GM12878 (cell line): ENCODE data around the gene WDR43. TPM values are rescaled to one million over a fixed set of nuclear protein-coding genes. Genes with fewer than 3 reads are reported as not detected.

Experiments
- ATAC-seq: fragments of 200-7000 bp; cut with Tn5 transposase; 3 replicates; pipeline ENCODE4 v1.9.1; 2020; ENCODE audit warnings: mild to moderate bottlenecking, moderate library complexity
- BruUV-seq: library from RNA; stranded (reverse); fragments of 400-500 nt; replicated peaks from 2 replicates; lab custom pipeline; 2021; lab: Mats Ljungman, UMichigan
- CTCF ChIA-PET: fragments of 300-600 bp; sonication (Branson Sonifier 250); formaldehyde crosslinking; extraction: SDS; loops from one replicate; lab custom pipeline; 2021; ENCODE audit warnings: inconsistent platforms; lab: Yijun Ruan, JAX
- POLR2A ChIA-PET: fragments of 350-600 bp; formaldehyde crosslinking; extraction: SDS; loops from one replicate; lab custom pipeline; 2021; ENCODE audit warnings: inconsistent platforms; lab: Charles Lee
- RAD21 ChIA-PET: fragments of 300-600 bp; sonication (Branson Sonifier 250); formaldehyde crosslinking; loops from one replicate; lab custom pipeline; 2023; ENCODE audit warnings: antibody characterized with exemption; ENCODE audit not compliant: unreplicated experiment; lab: Charles Lee
- SMC1A ChIA-PET: fragments of 300-600 bp; sonication (Branson Sonifier 250); formaldehyde crosslinking; loops from one replicate; lab custom pipeline; 2023; ENCODE audit not compliant: unreplicated experiment, uncharacterized antibody; lab: Charles Lee
- DNase-seq: peaks from one replicate; pipeline ENCODE4 v3.0.0-alpha.2; 2011; ENCODE audit warnings: low read depth, low spot score
- FAIRE-seq: peaks from 3 replicates; lab custom pipeline; 2011; peaks lifted over from hg19 to GRCh38; lab: Jason Lieb, UNC
- H2AFZ ChIP-seq: 2 replicates; pipeline ENCODE4 v1.6.0; 2011; ENCODE audit warnings: low read depth, low read length, control low read depth; ENCODE audit not compliant: control insufficient read depth
- H3K27ac ChIP-seq: 2 replicates; pipeline ENCODE4 v1.5.1; 2011; ENCODE audit warnings: control low read depth; ENCODE audit not compliant: control insufficient read depth, insufficient read depth
- H3K27me3 ChIP-seq, 2 experiments: replicated peaks in 1 of 2; 2 replicates each; pipeline versions ENCODE4 v1.6.0 to v1.6.1; 2011; ENCODE audit warnings: low read length in 1 of 2; ENCODE audit not compliant: control insufficient read depth in 2 of 2, insufficient read depth in 2 of 2
- H3K36me3 ChIP-seq, 2 experiments: 2 replicates each; pipeline ENCODE4 v1.5.1; 2011; ENCODE audit warnings: low read length in 1 of 2; ENCODE audit not compliant: control insufficient read depth in 2 of 2, insufficient read depth in 2 of 2
- H3K4me1 ChIP-seq: 2 replicates; pipeline ENCODE4 v1.6.1; 2011; ENCODE audit warnings: mild to moderate bottlenecking, low read length, moderate library complexity, mixed read lengths; ENCODE audit not compliant: control insufficient read depth, insufficient read depth
- H3K4me2 ChIP-seq: 2 replicates; pipeline ENCODE4 v1.6.0; 2011; ENCODE audit warnings: control low read depth; ENCODE audit not compliant: control insufficient read depth, insufficient read depth
- H3K4me3 ChIP-seq: fragments of 200-600 bp; sonication (generic); 2 replicates; pipeline ENCODE4 v1.5.1; 2016
- H3K79me2 ChIP-seq: 2 replicates; pipeline ENCODE4 v1.6.0; 2011; ENCODE audit warnings: low read length; ENCODE audit not compliant: control insufficient read depth, insufficient read depth
- H3K9ac ChIP-seq: 2 replicates; pipeline ENCODE4 v1.8.0; 2011; ENCODE audit warnings: low read length, control low read depth, mixed read lengths; ENCODE audit not compliant: control insufficient read depth, insufficient read depth
- H3K9me3 ChIP-seq: replicated peaks from 3 replicates; pipeline ENCODE4 v1.5.1; 2011; ENCODE audit warnings: mild to moderate bottlenecking, low read length; ENCODE audit not compliant: control insufficient read depth, insufficient read depth
- H4K20me1 ChIP-seq: 2 replicates; pipeline ENCODE4 v1.6.0; 2011; ENCODE audit not compliant: control insufficient read depth, insufficient read depth
- CHD4 ChIP-seq: fragments of 200-600 bp; sonication (generic); IDR thresholded peaks from 2 replicates; pipeline ENCODE4 v1.6.1; 2016; ENCODE audit warnings: mild to moderate bottlenecking
- IKZF2 ChIP-seq, 2 experiments: fragments of 450-650 bp; IDR thresholded peaks; 2 replicates each; pipeline ENCODE4 v1.6.1; 2017; ENCODE audit warnings: mild to moderate bottlenecking in 2 of 2, moderate library complexity in 2 of 2
- MAX ChIP-seq: IDR thresholded peaks from 2 replicates; pipeline ENCODE4 v1.6.1; 2012; ENCODE audit warnings: low read depth, low read length, improper control_type of control experiment
- NFYB ChIP-seq: IDR thresholded peaks from 2 replicates; pipeline ENCODE4 v1.6.1; 2011; ENCODE audit warnings: low read depth, mild to moderate bottlenecking, low read length, improper control_type of control experiment, moderate library complexity; ENCODE audit not compliant: insufficient read depth
- PAX5 ChIP-seq: IDR thresholded peaks from 2 replicates; pipeline ENCODE4 v1.6.1; 2011; ENCODE audit warnings: low read depth, low read length, borderline replicate concordance
- STAT1 ChIP-seq: fragments of 450-650 bp; conservative IDR thresholded peaks from 2 replicates; pipeline ENCODE4 v1.6.1; 2014; ENCODE audit warnings: antibody characterized with exemption, mild to moderate bottlenecking
- SUZ12 ChIP-seq: fragments of 200-600 bp; sonication (generic); IDR thresholded peaks from one replicate; pipeline ENCODE4 v1.6.1; 2018; ENCODE audit warnings: antibody characterized with exemption, mild to moderate bottlenecking; ENCODE audit not compliant: unreplicated experiment
- ZNF24 ChIP-seq: fragments of 450-650 bp; IDR thresholded peaks from 2 replicates; pipeline ENCODE4 v1.6.1; 2017; ENCODE audit warnings: antibody characterized with exemption, mild to moderate bottlenecking
- ZNF274 ChIP-seq: IDR thresholded peaks from one replicate; pipeline ENCODE4 v1.8.0; 2011; ENCODE audit not compliant: insufficient read length, insufficient read depth
- ZSCAN29 ChIP-seq: fragments of 450-650 bp; IDR thresholded peaks from 2 replicates; pipeline ENCODE4 v1.6.1; 2017; ENCODE audit warnings: mild to moderate bottlenecking, moderate library complexity
- WGBS: methylation state at CpG from one replicate; pipeline ENCODE4 v1.1.6; 2016; ENCODE audit warnings: low lambda C conversion rate; ENCODE audit not compliant: insufficient replicate concordance, insufficient coverage; ENCODE audit errors: missing lambda C conversion rate; 5-methylcytosine and 5-hydroxymethylcytosine counted together
- in situ Hi-C: fragments of 300-500 bp; cut with MboI; formaldehyde crosslinking; loops from 9 replicates; pipeline ENCODE4 v1.14.3; 2018; ENCODE audit warnings: mixed read lengths
- intact Hi-C: fragments of 100-400 bp; cut with micrococcal nuclease; formaldehyde crosslinking; loops from one replicate; pipeline ENCODE4 v1.14.2; 2022; ENCODE audit not compliant: unreplicated experiment
- polyA plus RNA-seq, 11 experiments: library from polyadenylated mRNA; depleted of rRNA in 4 of 11; unstranded in 6 of 11; stranded (reverse) in 5 of 11; fragments of >200 nt; fragmentation: Nextera tagmentation in 4 of 11; fragmentation: Illumina TruSeq in 1 of 11; extraction: Ambion mirVana in 4 of 11; extraction: Trizol in 1 of 11; gene quantifications; 1 replicate in 1 of 11; 2 replicates in 10 of 11; pipeline versions ENCODE4 v1.2.1 to v1.2.3, GENCODE V29; 2011 to 2016; ENCODE audit warnings: inconsistent platforms in 2 of 11, missing spikeins in 2 of 11, low read depth in 1 of 11
- total RNA-seq, 4 experiments: library from RNA; depleted of rRNA in 3 of 4; stranded (reverse); fragments of >200 nt in 3 of 4; fragmentation: Illumina TruSeq in 1 of 4; extraction: Trizol in 1 of 4; gene quantifications; 2 replicates each; pipeline versions ENCODE4 v1.2.1 to v1.2.3, GENCODE V29; 2013 to 2021

The WDR43 gene
- total and polyA plus RNA-seq, 10 of the 15 experiments (the other 5 are each of a cell fraction or from before 2014, with no cell fraction given), result 39.3 to 153 (median 81.9) TPM

- CTCF ChIA-PET, result interaction anchor here (1.6 kb wide), 1 partner anchor 24 kb away, joined by 3 read pairs; no protein-coding TSS in a partner anchor
- TF ChIP-seq ZSCAN29 (no peak), PAX5 (no peak), ZNF24 (no peak), STAT1 (no peak), NFYB (no peak), ZNF274 (no peak), MAX (no peak), CHD4 (no peak), IKZF2 (IDR thresholded peaks at IDR 0.05) (no peak), SUZ12 (no peak)
- in situ Hi-C loops, result no loop called here
- DNase-seq (no peak), ATAC-seq (no peak), FAIRE-seq (no peak)
- SMC1A ChIA-PET, result no interaction called here
- H3K9ac ChIP-seq, result no peak overlapping the region
- H3K4me1 ChIP-seq, result no peaks in the 10 kb centered on the region; the same call in 1 of the 2 replicates
- RAD21 ChIA-PET, result no interaction called here
- no TSS peak for BruUV-seq
- no peaks in the 10 kb centered on the region for H4K20me1 ChIP-seq
- H3K27ac ChIP-seq, result no peak overlapping the region
- no peak overlapping the region for H3K4me2 ChIP-seq
- no peak overlapping the region for H2AFZ ChIP-seq
- H3K36me3 ChIP-seq, result no peaks in the 10 kb centered on the region
- H3K79me2 ChIP-seq, result no peaks in the 10 kb centered on the region
- 47% methylated on average over 8 of the region's 8 CpGs for WGBS
- no peaks in the 10 kb centered on the region for H3K9me3 ChIP-seq
- intact Hi-C loops, result no loop called here
- POLR2A ChIA-PET, result no interaction called here
- no peaks in the 10 kb centered on the region for H3K27me3 ChIP-seq
- H3K4me3 ChIP-seq, result no peak overlapping the region
These were observed 88.0 kb downstream of the WDR43 start for GRCh38 chr2:28982381-28982950.
